Neuron (in vitro differentiated cells): Measurements from ENCODE around the gene HGFAC.

Experiments used
- H2AFZ ChIP-seq: one replicate; pipeline ENCODE4 v1.6.1; 2013; ENCODE audit warnings: low read depth, mild to moderate bottlenecking, inconsistent platforms, low read length, moderate library complexity
- H3K27me3 ChIP-seq: one replicate; pipeline ENCODE4 v1.6.1; 2013; ENCODE audit warnings: low read length; ENCODE audit not compliant: insufficient read depth
- H3K36me3 ChIP-seq: one replicate; pipeline ENCODE4 v1.6.1; 2013; ENCODE audit warnings: low read length; ENCODE audit not compliant: insufficient read depth
- H3K4me1 ChIP-seq: one replicate; pipeline ENCODE4 v1.6.1; 2013; ENCODE audit warnings: low read length; ENCODE audit not compliant: insufficient read depth
- H3K4me3 ChIP-seq: 2 replicates; pipeline ENCODE4 v1.5.1; 2013; ENCODE audit warnings: mild to moderate bottlenecking, low read length, moderate library complexity
- H3K9me3 ChIP-seq: one replicate; pipeline ENCODE4 v1.6.1; 2013; ENCODE audit warnings: low read length

HGFAC gene

DNA sequence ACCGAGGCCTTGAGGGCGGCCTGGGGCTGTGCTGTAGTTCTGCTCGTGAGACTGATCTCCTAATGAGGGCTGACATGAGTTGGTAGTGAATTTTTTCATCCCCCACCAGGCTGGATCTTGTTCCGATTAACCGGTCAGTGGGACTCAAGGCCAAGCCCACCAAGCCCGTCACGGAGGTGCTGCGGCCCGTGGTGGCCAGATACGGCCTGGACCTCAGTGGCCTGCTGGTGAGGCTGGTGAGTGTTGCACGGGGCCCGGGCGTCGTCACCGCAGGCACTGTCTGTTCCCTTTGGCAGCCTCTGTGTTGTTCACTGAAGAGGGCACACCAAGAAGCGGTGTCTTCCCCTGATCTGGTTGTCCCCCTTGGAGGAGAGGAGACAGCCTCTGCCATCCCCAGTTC is 18.4 kb upstream of the HGFAC start:
- Histone ChIP-seq H3K9me3 (no peaks in the 10 kb centered on the region), H3K27me3 (no peaks in the 10 kb centered on the region), H2AFZ (no peak overlapping the region), H3K36me3 (peaks cover 18% of the 10 kb centered on the region), H3K4me3 (no peak overlapping the region), H3K4me1 (no peaks in the 10 kb centered on the region)

- H3K27me3 ChIP-seq = no peaks in the 10 kb centered on the region
- H3K36me3 ChIP-seq = peaks cover 19% of the 10 kb centered on the region
- H3K4me3 ChIP-seq = no peak overlapping the region
- H3K9me3 ChIP-seq = no peaks in the 10 kb centered on the region
- no peaks in the 10 kb centered on the region for H3K4me1 ChIP-seq
- no peak overlapping the region for H2AFZ ChIP-seq
Measured at GRCh38 chr4:3423952-3424351, 17.8 kb upstream of the HGFAC start.

DNA sequence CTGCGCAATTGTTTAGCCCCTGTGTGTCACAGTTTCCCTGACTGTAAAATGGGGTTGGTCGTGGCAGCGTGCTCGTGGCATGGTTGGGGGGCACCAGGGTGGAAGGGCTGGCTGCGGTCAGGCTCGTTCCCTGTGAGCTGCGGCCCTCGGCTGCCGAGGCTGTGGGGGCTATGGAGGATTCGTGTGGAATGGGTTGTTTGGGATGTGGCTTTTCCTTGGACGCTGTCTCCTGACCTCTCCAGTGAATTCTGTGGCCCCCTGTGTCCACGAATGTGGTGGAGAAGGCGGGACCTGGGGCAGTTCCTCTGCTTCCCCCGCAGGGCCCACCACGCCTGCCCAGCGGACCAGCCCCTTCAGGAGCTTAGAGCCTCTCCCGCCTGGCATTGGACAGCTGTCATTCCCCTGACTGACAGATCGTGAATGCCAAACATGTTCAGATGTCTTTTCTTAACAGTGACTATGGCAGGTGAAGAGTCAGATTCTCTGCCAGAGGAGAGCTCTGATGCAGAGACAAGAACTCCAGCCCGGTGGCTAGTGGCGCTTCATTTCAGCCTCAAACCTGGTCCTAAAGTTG is 17.2 kb upstream of the HGFAC start:
- Histone ChIP-seq H3K36me3 (peaks cover 24% of the 10 kb centered on the region), H3K9me3 (no peaks in the 10 kb centered on the region)

DNA sequence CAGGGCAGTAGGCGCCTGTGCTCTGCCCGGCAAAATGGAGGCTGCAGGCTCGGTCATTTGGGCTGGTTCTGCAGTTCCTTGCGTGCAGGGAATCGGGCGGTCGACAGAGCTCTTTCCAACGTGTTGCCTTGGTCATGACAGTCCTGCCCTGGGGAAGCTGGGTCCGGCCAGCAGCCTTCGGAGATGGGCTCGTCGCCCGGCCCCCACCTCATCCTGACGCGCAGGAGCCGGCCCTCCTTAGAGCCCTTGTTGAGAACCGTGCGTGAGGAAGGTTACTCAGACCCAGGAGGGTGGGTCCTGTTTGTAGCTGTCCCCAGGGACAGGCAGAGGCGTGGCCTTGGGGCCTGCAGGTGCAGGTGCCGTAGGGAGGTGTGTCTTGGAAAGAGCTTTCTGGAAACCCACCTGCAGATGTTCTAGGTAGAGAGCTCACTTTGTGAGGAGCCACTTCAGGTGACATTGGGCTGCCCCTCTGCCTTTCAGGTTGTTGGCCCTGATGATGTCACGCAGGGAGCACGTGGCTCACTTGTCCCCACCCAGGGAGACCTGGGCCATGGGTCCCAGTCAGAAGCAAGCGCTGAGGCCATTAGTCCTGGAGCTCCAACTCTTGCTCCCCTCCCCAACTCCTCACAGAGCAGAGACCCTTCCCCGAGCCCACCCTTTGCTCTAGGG is 15.2 kb upstream of the HGFAC start:
- H3K4me3 ChIP-seq = no peak overlapping the region
- H2AFZ ChIP-seq = no peak overlapping the region
- H3K27me3 ChIP-seq = no peaks in the 10 kb centered on the region
- H3K9me3 ChIP-seq = no peaks in the 10 kb centered on the region
- no peaks in the 10 kb centered on the region for H3K4me1 ChIP-seq
- H3K36me3 ChIP-seq = peaks cover 33% of the 10 kb centered on the region

More for the DNA sequence above, 17.2 kb upstream of the HGFAC start:
- no peaks in the 10 kb centered on the region for H3K4me1 ChIP-seq
- no peak overlapping the region for H2AFZ ChIP-seq
- no peaks in the 10 kb centered on the region for H3K27me3 ChIP-seq
- H3K4me3 ChIP-seq = no peak overlapping the region

GRCh38 chr4:3427134-3427476 is 14.7 kb upstream of the HGFAC start:
- Histone ChIP-seq H3K9me3 (no peaks in the 10 kb centered on the region), H3K4me1 (no peaks in the 10 kb centered on the region), H3K36me3 (peaks cover 33% of the 10 kb centered on the region), H3K27me3 (no peaks in the 10 kb centered on the region), H2AFZ (no peak overlapping the region), H3K4me3 (no peak overlapping the region)

DNA sequence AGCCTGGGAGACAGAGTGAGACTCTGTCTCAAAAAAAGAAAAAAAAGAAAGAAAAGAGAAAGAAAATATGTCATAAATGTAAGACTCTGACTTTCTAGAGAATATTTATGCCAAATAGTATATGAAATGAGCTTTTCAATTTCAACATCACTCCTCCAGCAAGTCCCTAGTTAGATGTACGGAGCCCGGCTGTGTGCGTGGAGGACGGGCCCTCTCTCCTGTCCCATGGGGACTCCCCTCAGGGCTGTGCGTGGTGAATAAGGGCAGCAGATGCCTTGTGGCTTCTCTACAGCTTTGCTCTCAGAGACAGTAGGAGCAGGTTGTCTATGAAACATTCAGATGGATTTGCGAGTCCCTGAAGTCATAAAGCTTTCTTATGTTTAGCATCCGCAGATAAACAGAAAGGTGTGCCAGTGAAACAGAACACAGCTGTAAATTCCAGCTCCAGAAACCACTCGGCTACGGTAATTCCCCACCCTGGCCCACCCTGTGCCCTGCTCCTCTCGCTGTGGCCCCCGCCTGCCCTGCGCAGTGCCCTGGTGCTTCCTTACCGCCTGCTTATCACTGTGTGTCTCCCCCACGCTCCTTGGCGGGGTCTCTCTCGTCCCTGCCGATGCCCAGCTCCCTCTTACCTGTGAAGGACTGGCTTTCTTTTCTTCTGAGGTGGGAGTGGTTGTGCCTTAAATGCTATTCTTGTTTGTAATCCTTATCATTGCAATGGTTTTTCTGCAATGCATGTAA is 13.9 kb upstream of the HGFAC start:
- Histone ChIP-seq H3K27me3 (no peaks in the 10 kb centered on the region), H3K36me3 (peaks cover 33% of the 10 kb centered on the region), H2AFZ (no peak overlapping the region), H3K9me3 (no peaks in the 10 kb centered on the region), H3K4me1 (no peaks in the 10 kb centered on the region), H3K4me3 (no peak overlapping the region)

DNA sequence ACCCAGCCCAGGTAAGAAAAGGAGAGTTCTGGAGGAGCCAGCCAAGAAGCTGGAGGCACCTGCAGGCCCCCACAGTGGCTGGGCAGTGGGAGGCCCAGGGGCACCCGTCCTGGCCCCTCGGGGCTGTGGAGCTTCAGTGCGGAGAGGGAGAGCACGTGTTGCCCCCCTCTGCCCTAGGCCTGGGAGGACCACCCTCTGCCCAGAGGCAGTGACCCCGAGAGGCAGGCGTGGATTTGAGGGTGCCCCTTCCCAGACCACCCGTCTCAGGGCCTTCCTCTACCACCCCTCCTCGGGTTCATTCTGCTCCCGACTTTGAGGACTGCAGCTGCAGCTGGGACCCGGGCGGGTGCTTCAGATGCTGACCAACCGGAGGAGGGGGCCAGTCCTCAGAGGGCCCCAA is 12.1 kb upstream of the HGFAC start:
- Histone ChIP-seq H2AFZ (no peak overlapping the region), H3K4me3 (no peak overlapping the region), H3K9me3 (no peaks in the 10 kb centered on the region), H3K27me3 (no peaks in the 10 kb centered on the region), H3K36me3 (peaks cover 21% of the 10 kb centered on the region), H3K4me1 (peaks cover 5% of the 10 kb centered on the region)

DNA sequence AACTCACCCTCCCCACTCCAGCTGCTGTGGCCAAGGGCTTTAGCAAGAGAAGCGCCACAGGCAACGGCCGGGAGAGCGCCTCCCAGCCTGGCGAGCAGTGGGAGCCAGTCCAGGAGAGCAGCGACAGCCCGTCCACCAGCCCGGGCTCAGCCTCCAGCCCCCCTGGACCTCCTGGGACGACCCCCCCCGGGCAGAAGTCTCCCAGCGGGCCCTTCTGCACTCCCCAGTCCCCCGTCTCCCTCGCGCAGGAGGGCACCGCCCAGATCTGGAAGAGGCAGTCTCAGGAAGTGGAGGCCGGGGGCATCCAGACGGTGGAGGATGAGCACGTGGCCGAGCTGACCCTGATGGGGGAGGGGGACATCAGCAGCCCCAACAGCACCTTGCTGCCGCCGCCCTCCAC is 11.2 kb upstream of the HGFAC start:
- Histone ChIP-seq H2AFZ (no peak overlapping the region), H3K9me3 (no peaks in the 10 kb centered on the region), H3K4me3 (no peak overlapping the region), H3K4me1 (peaks cover 9% of the 10 kb centered on the region), H3K36me3 (peaks cover 21% of the 10 kb centered on the region), H3K27me3 (no peaks in the 10 kb centered on the region)

GRCh38 chr4:3431446-3431993 is 10.2 kb upstream of the HGFAC start:
- Histone ChIP-seq H3K27me3 (no peaks in the 10 kb centered on the region), H3K9me3 (no peaks in the 10 kb centered on the region), H2AFZ (no peak overlapping the region), H3K4me1 (peaks cover 9% of the 10 kb centered on the region), H3K4me3 (no peak overlapping the region), H3K36me3 (peaks cover 21% of the 10 kb centered on the region)

DNA sequence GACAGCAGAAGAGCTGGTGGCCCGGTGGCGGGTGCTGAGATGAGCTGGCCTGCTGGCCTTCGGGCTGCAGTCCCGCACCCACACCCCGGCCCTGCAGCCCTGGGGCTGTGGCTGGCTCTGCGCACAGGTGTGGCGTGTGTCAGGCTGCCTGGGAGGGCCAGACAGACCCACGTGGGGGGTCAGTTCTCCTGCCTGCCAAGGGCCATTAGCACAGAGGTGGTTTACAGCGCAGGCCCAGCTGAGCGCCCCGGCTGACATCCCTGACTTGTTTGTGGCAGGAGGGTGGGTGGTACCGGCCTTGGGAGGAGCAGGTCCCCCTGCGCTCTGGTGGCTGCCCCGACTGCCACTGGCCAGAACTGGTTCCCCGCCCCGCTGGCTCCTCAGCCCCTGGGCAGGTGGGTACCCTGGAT is 9.4 kb upstream of the HGFAC start:
- peaks cover 21% of the 10 kb centered on the region for H3K36me3 ChIP-seq
- H2AFZ ChIP-seq = no peak overlapping the region
- H3K4me3 ChIP-seq = no peak overlapping the region
- H3K4me1 ChIP-seq = peaks cover 9% of the 10 kb centered on the region
- H3K9me3 ChIP-seq = no peaks in the 10 kb centered on the region
- H3K27me3 ChIP-seq = no peaks in the 10 kb centered on the region

- H3K9me3 ChIP-seq = no peaks in the 10 kb centered on the region
- H3K4me3 ChIP-seq = no peak overlapping the region
- H3K36me3 ChIP-seq = peaks cover 21% of the 10 kb centered on the region
- no peak overlapping the region for H2AFZ ChIP-seq
- peaks cover 9% of the 10 kb centered on the region for H3K4me1 ChIP-seq
- no peaks in the 10 kb centered on the region for H3K27me3 ChIP-seq
Measured at GRCh38 chr4:3433138-3433869, 8.5 kb upstream of the HGFAC start.

- Histone ChIP-seq H3K9me3 (no peaks in the 10 kb centered on the region), H3K27me3 (no peaks in the 10 kb centered on the region), H3K36me3 (peaks cover 7% of the 10 kb centered on the region), H3K4me3 (no peak overlapping the region), H3K4me1 (peaks cover 9% of the 10 kb centered on the region), H2AFZ (no peak overlapping the region)
Measured at GRCh38 chr4:3434881-3435685, 6.7 kb upstream of the HGFAC start.
